ENCODE data around the gene HAO1.
"Not testable (repeated sequence)": the region's sequence is repeated elsewhere in the genome, so short reads cannot be mapped to it uniquely, and the experiment has no call there.

HAO1 gene

GRCh38 chr20:7850775-7851490, 89.3 kb downstream of the HAO1 start:
- no peak for DNase-seq

GRCh38 chr20:7849675-7850074, 90.6 kb downstream of the HAO1 start:
- DNase-seq: no peak

GRCh38 chr20:7848351-7848750, 91.9 kb downstream of the HAO1 start:
- no peak for DNase-seq

- no peak for DNase-seq
These were observed 96.6 kb downstream of the HAO1 start for GRCh38 chr20:7843613-7844012.

GRCh38 chr20:7841971-7842310, 98.3 kb downstream of the HAO1 start:
- DNase-seq: no peak

- DNase-seq: no peak
These were observed 98.8 kb downstream of the HAO1 start for GRCh38 chr20:7841291-7841970.

GRCh38 chr20:7836076-7836475, 104.2 kb downstream of the HAO1 start:
- DNase-seq: no peak

GRCh38 chr20:7834441-7834840, 105.8 kb downstream of the HAO1 start:
- not testable (repeated sequence) for DNase-seq

Data from NCI-H1048 (cell line).